ENCODE data around the gene SMC6. TPM values are rescaled to one million over a fixed set of nuclear protein-coding genes. Genes with fewer than 3 reads are reported as not detected.

Gene SMC6
- 10 to 100 TPM; 15.4 to 30.0 (median 19.0) TPM for total RNA-seq

- Histone ChIP-seq H3K4me3 (replicated peaks in 1 of 3) (peak within 1 kb of the TSS; percentile 63 to 77 (median 63)), H3K9me3 (no peaks in the 10 kb centered on the region), H3K36me3 (no peaks in the 10 kb centered on the region), H3K27ac (peak within 1 kb of the TSS; percentile 98 to 99 (median 99)), H3K4me1 (peaks cover 13 to 16% of the 10 kb centered on the region in 2 donors), H3K27me3 (no peaks in the 10 kb centered on the region)
- 0% methylated on average over 54 to 58 of the region's 76 CpGs for WGBS, 2 donors
- DNase-seq, result peak; percentile 88 to 89
- intact Hi-C loops (cut with DNase I), result no loop called here
- TF ChIP-seq CTCF (IDR thresholded peaks at IDR 0.05) (no peak), POLR2A (IDR thresholded peaks at IDR 0.05) (no peak)
These were observed at the start of gene SMC6, which contains the start of gene GEN1 for GRCh38 chr2:17753803-17754663. TSS of gene SMC6 (minus strand) at chr2:17753810. CDS start at chr2:17745946, 7,864 bp downstream. TSS of gene GEN1 (plus strand) at chr2:17754138. CDS start at chr2:17759944, 5,806 bp downstream.

GRCh38 chr2:17800693-17801458 is 47.3 kb upstream of the SMC6 start:
- DNase-seq, result no peak
- H3K27me3 ChIP-seq, result no peaks in the 10 kb centered on the region
- no peak overlapping the region for H3K4me3 ChIP-seq (replicated peaks in 1 of 3)
- no peaks in the 10 kb centered on the region for H3K4me1 ChIP-seq
- H3K9me3 ChIP-seq, result no peaks in the 10 kb centered on the region
- 89 to 94% methylated on average over 1 of the region's 1 CpG for WGBS, 2 donors
- no peaks in the 10 kb centered on the region for H3K36me3 ChIP-seq
- no peak overlapping the region for H3K27ac ChIP-seq
- intact Hi-C loops (cut with DNase I), result no loop called here
- TF ChIP-seq CTCF (IDR thresholded peaks at IDR 0.05), result no peak
- no peak for TF ChIP-seq POLR2A (IDR thresholded peaks at IDR 0.05)

GRCh38 chr2:17800219-17800618 is 46.6 kb upstream of the SMC6 start:
- no peak for DNase-seq
- H3K9me3 ChIP-seq, result no peaks in the 10 kb centered on the region
- no peaks in the 10 kb centered on the region for H3K4me1 ChIP-seq
- intact Hi-C loops (cut with DNase I), result no loop called here
- no peaks in the 10 kb centered on the region for H3K27me3 ChIP-seq
- no peak overlapping the region for H3K4me3 ChIP-seq (replicated peaks in 1 of 3)
- TF ChIP-seq POLR2A (IDR thresholded peaks at IDR 0.05) (no peak), CTCF (IDR thresholded peaks at IDR 0.05) (no peak)
- H3K36me3 ChIP-seq, result no peaks in the 10 kb centered on the region
- H3K27ac ChIP-seq, result no peak overlapping the region
- 79 to 80% methylated on average over 5 of the region's 5 CpGs for WGBS, 2 donors

- Histone ChIP-seq H3K27ac (no peak overlapping the region), H3K36me3 (no peaks in the 10 kb centered on the region), H3K4me1 (no peaks in the 10 kb centered on the region), H3K9me3 (no peaks in the 10 kb centered on the region), H3K27me3 (no peaks in the 10 kb centered on the region), H3K4me3 (replicated peaks in 1 of 3) (no peak overlapping the region)
- TF ChIP-seq POLR2A (IDR thresholded peaks at IDR 0.05), result no peak
- no peak for TF ChIP-seq CTCF (IDR thresholded peaks at IDR 0.05)
- DNase-seq, result no peak
- intact Hi-C loops (cut with DNase I), result no loop called here
- 78 to 87% methylated on average over 7 of the region's 7 CpGs for WGBS, 2 donors
These were observed 45.9 kb upstream of the SMC6 start for GRCh38 chr2:17799301-17800120.

Data from thyroid gland (tissue), 4 donors.